ENCODE results near the gene CNKSR1.

The CNKSR1 gene, protein sequence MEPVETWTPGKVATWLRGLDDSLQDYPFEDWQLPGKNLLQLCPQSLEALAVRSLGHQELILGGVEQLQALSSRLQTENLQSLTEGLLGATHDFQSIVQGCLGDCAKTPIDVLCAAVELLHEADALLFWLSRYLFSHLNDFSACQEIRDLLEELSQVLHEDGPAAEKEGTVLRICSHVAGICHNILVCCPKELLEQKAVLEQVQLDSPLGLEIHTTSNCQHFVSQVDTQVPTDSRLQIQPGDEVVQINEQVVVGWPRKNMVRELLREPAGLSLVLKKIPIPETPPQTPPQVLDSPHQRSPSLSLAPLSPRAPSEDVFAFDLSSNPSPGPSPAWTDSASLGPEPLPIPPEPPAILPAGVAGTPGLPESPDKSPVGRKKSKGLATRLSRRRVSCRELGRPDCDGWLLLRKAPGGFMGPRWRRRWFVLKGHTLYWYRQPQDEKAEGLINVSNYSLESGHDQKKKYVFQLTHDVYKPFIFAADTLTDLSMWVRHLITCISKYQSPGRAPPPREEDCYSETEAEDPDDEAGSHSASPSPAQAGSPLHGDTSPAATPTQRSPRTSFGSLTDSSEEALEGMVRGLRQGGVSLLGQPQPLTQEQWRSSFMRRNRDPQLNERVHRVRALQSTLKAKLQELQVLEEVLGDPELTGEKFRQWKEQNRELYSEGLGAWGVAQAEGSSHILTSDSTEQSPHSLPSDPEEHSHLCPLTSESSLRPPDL

DNA sequence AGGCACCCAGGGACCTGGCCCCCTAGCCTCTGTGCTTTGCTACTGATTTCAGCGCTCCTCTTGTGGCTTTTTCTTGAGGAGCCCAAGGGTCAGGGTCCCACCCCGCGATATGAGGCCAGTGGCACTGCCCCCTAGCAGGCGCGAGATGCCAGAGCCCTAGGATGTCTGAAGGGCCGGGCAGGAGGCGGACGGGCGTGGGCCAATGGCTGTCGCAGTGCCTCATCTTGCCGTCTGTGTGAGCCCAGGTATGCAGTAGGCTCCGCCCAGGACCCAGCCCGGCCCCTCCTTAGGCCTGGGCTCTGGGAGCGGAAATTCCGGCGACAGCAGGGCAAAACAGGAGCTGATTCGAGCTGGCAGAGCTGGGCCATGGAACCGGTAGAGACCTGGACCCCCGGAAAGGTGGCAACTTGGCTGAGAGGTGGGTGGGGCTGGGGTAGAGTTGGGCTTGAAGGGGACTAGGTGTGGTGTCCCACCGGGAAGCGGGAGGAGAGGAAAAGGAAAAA, at the start of gene CNKSR1:
Gene CNKSR1, plus strand, starts transcription at position 310 of the 503 bp plus-strand sequence. Its CDS starts 57 bp downstream, at position 367.
- DNase-seq = no peak

DNA sequence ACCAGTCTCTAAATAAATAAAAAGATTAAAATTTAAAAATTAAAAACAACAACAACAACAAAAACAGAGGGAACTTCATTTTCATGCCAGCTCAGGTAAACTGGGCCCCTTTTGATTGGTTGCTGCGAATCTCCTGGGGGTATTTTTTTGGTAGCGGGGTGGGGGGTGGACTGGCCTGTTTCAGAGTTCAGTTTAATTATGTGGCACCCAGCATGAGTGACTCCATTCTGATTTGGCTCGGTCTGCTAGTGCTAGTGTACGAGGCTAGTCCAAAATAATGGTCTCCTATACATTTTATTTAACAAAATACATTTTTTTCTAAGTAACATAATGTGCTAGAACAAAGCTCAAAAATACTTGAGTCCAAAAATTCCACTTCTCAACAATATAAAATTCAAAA, 47.5 kb upstream of the CNKSR1 start:
- no peak for DNase-seq

DNA sequence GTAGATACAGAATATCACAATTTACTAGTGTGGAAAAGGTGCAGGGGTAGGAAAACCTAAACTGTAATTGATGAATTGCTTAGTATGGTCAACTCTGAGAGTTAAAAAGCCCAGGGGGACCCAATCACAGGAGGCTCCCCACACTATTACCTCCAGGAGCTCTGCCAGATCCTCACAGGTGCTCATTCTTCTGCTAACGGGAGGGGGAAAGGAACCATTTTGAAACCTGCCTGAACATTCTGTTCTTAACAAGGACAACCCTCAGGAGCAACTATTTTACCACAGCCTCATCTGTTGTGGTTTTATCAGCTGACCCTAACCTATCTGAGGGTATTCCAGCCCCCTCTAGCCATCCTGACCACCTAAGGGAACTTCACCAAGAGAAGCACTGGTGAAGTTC, 46.6 kb upstream of the CNKSR1 start:
- no peak for DNase-seq

DNA sequence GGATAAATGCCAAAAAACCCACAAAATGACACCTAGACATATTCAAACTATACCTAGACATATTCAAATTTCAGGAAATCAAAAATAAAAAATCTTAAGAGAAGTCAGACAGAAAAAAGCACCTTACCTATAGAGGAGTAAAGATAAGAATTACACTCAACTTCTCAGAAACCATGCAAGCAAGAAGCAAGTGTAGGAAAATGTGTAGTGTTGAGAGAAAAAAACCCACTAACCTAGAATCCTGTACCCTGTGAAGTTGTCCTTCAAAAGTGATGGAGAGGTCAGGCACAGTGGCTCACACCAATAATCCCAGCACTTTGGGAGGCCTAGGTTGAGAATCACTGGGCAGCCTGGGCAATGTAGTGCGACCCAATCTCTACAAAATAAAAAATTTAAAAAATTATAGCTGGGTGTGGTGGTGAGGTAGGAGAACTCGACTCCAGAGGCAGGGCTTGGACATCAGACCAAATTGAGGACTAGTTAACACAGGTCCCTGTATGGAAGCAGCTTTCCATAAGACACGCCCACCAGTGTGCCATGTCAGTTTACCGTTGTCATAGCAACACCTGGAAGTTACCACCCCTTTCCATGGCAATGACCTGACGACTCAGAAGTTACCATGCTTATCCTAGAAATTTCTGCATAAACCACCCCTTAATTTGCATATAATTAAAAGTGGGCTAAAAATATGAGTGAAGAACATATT, 45.0 kb upstream of the CNKSR1 start:
- DNase-seq = no peak

DNA sequence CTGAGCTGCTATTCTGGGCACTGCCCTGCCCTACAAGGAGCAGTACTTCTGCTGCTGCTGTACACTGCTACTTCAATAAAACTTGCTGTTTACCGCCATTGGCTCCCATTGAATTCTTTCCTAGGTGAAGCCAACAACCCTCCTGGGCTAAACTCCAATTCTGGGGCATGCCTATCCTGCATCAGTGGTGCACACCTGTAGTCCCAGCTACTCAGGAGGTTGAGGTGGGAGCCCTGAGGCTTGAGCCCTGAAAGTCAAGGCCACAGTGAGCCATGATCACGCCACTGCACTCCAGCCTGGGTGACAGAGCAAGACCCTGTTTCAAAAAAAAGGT, 44.5 kb upstream of the CNKSR1 start:
- DNase-seq = no peak

DNA sequence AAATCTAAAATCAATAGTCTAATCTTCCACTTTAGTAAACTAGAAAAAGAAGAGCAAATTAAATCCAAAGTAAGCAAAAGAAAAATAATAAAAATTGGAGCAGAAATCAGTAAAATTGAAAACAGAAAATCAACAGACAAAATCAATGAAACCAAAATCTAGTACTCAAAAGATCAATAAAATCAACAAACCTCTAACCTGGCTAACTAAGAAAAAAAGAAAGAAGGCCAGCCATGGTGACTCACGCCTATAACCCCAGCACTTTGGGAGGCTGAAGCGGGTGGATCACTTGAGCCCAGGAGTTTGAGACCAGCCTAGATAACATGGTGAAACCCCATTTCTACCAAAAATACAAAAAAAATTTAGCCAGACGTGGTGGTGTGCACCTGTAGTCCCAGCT, 42.8 kb upstream of the CNKSR1 start:
- DNase-seq = no peak

DNA sequence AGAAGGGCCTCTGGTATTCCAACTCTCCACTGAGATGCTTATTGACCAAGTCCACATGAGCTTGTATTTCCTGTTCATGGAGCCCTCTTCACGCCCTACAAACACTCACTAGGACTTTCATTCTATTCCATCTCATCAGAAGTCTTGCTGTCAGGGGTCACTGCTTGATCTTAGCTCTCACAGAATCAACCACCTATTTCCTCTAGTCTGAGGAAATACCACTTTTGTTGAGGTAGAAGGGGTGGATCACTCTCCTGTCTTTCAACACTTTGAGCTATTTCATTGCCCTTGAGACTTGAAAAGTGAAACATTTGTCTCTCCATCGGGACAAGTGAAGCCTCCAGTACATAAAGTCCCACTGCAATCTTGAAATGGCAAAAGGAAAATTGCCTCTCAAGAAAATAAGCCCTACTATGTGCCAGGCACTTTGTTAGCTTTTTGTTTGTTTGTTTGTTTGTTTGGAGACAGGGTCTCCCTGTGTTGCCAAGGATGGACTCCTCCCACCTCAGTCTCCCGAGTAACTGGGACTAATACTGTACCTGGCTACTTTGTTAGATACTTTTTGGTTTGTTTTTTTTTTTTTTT, 38.2 kb upstream of the CNKSR1 start:
- DNase-seq = no peak

DNA sequence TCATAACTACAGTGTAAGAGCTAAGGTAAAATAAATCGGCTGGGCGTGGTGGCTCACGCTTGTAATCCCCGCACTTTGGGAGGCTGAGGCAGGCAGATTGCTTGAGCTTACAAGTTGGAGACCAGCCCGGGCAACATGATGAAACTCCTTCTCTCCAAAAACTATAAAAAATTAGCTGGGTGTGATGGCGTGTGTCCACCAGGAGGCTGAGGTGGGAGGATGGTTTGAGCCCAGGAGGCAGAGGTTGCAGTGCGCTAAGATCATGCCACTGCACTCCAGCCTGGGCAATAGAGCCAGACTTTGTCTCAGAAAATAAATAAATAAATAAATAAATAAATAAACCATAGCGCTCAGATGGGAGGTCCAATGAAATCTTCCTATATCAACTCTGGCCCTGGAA, 35.1 kb upstream of the CNKSR1 start:
- DNase-seq = no peak

DNA sequence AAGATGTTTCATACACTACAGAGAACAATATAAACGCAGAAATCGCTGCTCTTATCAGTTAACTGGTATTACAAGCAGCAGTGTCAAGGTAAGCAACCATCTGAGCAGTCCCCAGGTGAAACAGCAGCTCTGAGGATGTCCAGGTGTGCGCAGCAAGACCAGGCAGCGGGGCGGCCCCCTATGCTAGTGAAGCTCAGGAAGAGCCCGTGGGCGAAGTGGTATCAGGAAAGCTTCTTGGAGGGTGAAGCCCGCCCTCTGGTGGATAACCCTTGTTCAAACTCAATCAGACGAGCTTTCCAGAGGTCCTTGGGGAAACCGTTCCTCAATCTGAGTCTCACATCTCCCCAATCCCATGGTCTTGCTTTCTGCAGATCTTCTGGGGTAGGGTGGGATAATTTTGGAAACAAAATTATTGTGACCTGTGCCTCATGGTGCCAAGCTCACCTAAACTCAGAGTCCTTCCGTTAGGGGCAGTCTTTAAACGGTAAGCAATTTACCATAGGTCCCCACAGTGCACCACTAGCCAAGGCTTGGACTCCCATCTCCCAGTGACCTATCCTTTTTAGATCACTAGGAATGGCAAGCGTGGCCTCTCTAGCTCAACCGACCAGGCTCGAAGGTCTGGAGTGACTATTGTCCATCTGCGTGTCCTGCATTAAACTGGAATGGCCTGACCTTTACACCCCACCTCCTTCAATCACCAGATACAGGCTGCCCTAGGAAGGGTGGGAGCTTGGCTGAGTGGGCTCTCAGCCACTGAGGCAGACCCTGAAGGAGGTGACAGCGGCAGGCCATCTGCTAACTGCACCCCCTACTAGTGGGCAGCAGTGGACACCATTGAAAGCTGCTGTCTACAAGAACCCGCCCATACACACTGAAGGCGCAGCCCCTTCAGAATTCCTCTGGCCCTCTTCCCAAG, 32.0 kb upstream of the CNKSR1 start:
- DNase-seq = peak; percentile 91

DNA sequence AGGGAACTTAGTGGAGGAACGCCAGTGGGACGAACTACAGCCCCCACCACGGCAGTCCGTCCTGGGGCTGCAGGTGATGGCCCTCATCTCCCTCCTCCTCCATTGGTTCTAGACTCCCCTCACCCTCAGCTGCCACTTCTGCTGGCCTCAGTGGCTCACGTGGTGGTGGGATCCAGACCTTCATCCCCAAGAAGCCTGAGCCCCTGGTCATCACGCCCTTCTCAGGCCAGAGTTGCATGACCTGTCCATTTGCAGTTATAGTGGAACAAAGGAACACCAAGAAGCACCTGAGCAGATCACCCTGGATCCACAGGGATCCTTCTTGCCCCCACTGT, 31.4 kb upstream of the CNKSR1 start:
- DNase-seq = no peak

DNA sequence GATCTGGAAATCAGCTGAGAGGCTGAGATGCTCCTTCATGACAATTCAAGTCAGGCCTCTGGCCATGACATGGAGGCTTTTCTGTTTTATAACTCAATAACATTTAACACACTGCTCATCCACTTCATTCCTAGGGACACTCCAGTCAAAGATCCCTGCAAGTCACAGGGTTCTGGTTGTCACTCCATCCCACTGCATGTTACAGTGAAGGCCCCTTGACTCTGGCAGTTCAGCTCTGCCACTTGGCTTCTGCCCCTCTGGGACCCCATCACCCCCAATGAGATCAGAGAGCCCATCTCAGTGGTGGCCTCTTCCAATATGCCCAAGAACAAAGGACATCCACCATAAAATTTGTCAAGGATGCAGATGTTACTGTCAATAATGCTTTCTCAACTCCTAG, 28.4 kb upstream of the CNKSR1 start:
- no peak for DNase-seq

DNA sequence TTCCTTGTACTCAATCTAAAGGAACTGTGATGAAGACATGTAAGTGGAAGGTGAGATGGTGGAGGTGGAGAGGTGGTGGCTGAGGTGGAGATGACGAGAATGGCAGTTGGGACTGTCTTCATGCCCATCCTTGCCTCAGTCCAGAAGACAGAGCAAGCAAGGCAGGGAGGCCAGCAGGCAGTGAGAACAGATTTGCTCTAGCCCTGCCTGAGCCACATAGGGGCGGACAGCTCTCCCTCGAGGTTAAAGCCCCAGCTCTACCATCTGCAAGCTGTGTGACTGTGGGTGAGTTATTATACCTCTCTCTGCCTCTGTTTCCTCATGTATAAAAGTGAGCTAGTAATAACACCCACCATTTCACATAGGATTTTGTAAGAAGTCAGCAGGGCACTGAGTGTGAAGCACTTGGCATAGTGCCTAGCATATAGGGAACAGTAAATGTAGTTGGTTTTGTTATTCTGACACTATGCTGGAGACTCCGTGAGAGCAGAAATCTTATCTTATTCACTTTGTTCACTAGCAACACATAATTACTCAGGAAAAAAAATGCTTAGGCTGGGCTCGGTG, 23.2 kb upstream of the CNKSR1 start:
- no peak for DNase-seq

DNA sequence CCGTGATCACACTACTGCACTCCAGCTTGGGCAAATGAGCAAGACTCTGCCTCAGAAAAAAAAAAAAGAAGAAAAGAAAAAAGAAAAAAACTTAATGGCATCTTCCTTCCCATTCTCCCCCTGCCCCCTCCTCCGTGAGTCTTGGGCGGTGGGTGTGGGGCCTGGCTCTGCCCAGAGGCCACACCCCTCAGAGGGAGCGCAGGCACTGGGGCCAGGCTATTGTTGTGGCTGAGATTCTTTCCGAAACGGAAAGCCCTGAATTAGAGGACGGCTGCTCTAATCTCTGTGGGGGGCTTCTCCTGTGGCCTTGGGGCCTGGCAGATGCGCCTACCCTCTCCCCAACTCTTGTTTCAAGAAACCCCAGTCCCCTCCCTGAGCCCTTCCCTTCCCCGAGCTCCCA, 22.5 kb upstream of the CNKSR1 start:
- no peak for DNase-seq

DNA sequence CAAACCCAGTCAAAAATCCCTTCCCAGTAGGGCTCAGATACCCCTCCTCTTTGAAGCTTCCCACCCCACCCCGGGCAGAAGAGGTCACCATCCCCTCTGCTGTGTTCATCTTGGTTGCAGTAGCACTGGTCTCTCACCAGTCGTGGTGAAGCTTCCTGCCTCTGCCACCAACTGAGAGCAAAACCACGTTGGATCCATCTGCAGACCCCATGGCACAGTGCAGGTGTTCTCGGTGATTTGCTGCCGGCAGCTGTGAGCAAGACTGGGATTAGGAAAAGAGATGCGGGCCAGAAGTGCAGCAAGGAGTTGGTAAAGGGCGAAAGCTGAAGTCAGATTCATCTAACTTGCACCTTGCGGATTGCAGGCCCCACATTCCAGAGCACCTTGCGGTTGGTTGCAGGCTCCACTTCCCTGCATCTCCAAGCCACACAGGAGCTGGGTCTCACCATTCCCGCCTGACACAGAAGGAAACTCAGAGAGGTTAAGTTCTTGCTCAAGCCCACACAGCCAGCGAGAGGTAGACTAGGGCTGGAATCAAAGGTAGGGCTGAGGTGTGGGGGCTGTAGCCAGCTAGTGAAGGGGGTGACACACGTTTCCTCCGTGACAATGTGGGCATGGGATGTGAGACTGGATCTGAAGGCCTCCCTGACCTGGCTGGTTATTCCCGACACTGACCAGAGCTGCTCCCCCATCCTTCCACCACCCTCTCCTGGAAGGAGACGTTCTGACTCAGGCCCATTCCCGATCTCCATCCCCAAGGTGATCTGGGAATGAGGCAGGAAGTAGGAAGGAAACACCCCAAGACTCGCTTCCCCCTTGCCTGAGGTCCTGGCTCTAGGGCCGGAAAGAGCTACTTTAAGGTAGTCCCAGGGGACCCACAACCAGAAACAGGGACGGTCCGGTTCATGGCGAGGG, 21.7 kb upstream of the CNKSR1 start:
- no peak for DNase-seq

DNA sequence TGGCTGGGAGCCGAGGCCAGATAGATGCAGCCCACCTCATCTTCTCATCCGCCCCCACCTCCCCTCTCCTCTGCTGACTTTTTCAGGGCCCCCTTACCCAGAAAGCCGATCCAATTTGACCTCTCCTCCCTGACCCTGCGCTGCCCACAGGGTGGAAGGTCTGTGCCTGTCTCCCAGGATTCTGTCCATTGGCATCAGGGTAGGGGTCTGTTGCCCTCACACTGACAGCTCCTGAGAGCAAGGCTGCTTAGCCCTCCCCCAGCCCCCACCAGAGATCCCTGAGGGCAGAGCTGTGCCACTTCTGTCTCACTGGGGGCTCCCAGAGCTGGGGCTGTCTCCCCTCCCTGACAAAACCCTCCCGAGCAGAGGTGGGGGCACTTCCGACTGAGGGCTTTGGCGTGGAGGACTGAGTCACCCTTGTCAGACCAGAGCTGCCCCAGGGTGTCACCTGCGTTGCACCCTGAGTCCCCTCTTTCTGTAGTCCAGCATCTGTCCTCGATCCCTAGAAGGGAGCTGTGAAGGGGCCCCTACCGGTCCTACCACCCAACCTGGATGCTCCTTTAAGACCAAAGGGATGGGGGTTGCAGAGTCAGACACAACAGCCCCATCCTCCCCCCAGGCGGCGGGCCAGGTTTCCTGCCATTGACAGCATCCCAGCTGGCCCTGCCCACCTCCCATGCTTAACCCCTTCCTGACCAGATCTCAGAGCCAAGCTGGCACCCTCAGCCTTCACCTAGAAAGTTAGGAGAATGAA, 20.8 kb upstream of the CNKSR1 start:
- DNase-seq = no peak

DNA sequence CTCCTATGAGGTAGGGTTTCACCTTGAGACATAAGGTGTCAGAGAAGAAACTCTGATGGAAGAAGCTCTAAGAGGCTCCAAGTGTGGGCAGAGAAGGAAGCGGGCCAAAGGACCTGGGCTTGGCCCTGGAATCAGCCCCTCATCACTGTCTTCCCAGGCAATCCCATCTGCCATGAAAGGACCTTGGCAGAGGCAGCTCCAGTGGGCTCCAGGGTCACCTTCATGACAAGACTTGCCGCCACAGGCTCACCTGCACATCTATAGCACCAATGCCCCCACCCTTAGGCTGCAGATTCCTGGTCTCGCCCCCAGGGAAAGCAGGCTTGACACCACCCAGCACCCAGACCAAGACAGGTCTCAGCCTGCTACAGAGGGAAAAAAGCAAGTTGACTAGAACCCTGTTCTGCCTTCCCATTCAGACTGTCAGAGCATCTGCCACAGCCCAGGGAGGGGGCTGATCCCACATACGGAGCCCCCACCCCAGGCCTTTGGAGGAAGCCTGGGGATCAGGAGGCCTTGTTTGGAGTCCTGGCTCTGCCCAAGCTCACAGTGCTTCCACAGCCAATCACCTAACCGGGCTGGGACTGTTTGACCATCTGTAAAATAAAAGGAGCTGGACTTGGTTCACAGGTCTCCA, 18.9 kb upstream of the CNKSR1 start:
- DNase-seq = no peak

DNA sequence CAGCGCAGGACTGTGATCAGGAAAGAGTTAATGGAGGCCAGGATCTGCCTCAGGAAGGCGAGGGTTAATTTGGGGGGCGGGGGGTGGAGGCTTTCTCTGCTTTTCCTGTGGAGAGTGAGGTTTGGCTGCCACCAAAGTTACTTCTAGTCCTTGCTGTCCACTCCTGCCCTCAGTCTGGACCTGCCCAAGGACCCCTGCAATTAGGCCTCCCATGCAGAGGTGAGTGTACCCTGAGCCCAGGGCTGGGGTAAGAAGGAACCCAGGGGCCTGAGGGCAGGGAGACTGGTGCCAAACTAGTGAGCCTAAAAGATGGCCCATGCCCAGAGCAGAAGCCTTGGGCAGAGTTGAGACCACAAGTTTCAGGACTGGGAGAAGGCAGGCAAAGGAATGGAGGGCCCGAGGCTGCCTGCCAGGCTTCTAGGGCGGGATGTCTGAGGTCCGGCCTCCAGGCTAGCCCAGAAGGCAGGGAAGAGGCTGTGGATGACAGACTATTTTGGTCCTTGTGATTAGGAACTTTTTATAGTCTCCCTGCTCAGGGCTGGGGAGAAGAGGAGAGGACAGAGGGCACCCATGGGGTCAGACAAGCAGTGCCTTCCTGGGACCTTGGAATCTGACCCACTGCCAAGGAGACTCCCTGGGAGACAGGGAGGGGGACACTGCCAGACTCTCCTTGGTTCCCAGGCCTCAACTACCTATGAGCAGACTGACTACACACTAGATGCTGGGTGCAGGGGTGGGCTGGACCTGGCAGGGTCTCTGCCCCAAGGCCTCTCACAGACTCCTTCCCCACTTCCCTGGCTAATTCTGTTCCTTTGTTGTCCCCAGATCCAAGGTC, 18.2 kb upstream of the CNKSR1 start, which contains the start of gene FAM110D:
Gene FAM110D, plus strand, starts transcription at position 172 of the 835 bp plus-strand sequence. CDS start 2,213 bp downstream, outside the sequence.
- DNase-seq = no peak

DNA sequence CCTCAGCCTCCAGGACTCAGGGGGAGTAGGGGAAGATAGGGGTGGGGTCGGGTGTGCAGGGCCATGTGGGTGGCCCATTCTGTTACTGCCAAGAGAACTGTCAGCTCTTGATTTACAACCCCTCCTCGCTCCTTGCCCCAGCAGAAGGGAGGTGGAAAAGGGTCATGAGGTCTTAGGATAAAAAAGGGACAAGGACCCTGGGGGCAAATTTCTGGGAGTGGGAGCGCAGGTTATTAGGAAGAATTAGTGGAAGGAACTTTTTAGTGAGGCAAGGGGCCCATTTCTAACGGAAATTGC, 17.6 kb upstream of the CNKSR1 start:
- no peak for DNase-seq
